ENCODE measurements around the gene NRXN2. TPM values are rescaled to one million over a fixed set of nuclear protein-coding genes. Genes with fewer than 3 reads are reported as not detected.

The NRXN2 gene
- total RNA-seq, 4 donors from 2014 or later = 0.21 to 0.72 (median 0.64) TPM; not detected in 1

- no peaks in the 10 kb centered on the region for H3K36me3 ChIP-seq
- H3K9me3 ChIP-seq = peaks cover 6% of the 10 kb centered on the region
- H3K4me1 ChIP-seq = no peaks in the 10 kb centered on the region
- no peak overlapping the region for H3K4me3 ChIP-seq
- 74% methylated on average over 15 of the region's 32 CpGs for WGBS
- H3K27ac ChIP-seq = no peak overlapping the region
- peaks cover 7% of the 10 kb centered on the region for H3K27me3 ChIP-seq
- TF ChIP-seq POLR2AphosphoS5 (IDR thresholded peaks at IDR 0.05) = no peak
- TF ChIP-seq POLR2A (IDR thresholded peaks at IDR 0.05) = no peak
- no peak for TF ChIP-seq CTCF (IDR thresholded peaks at IDR 0.05)
- TF ChIP-seq EP300 (IDR thresholded peaks at IDR 0.05) = no peak
- DNase-seq (ENCODE audit: low spot score in 2 of 2) = no peak
Measured at GRCh38 chr11:64593156-64594105, 129.6 kb downstream of the NRXN2 start.

GRCh38 chr11:64592656-64593055, 130.3 kb downstream of the NRXN2 start:
- 97% methylated on average over 5 of the region's 9 CpGs for WGBS
- DNase-seq (ENCODE audit: low spot score in 2 of 2) = no peak
- no peak for TF ChIP-seq CTCF (IDR thresholded peaks at IDR 0.05)
- TF ChIP-seq POLR2A (IDR thresholded peaks at IDR 0.05) = no peak
- TF ChIP-seq EP300 (IDR thresholded peaks at IDR 0.05) = no peak
- no peak for TF ChIP-seq POLR2AphosphoS5 (IDR thresholded peaks at IDR 0.05)
- H3K27me3 ChIP-seq = peaks cover 7% of the 10 kb centered on the region
- no peaks in the 10 kb centered on the region for H3K36me3 ChIP-seq
- peaks cover 6% of the 10 kb centered on the region for H3K9me3 ChIP-seq
- H3K4me1 ChIP-seq = no peaks in the 10 kb centered on the region
- no peak overlapping the region for H3K4me3 ChIP-seq
- H3K27ac ChIP-seq = no peak overlapping the region

GRCh38 chr11:64592234-64592615, 130.8 kb downstream of the NRXN2 start:
- peaks cover 6% of the 10 kb centered on the region for H3K9me3 ChIP-seq
- WGBS = 90% methylated on average over 3 of the region's 3 CpGs
- DNase-seq (ENCODE audit: low spot score in 2 of 2) = no peak
- peaks cover 7% of the 10 kb centered on the region for H3K27me3 ChIP-seq
- no peak overlapping the region for H3K27ac ChIP-seq
- H3K4me1 ChIP-seq = no peaks in the 10 kb centered on the region
- no peaks in the 10 kb centered on the region for H3K36me3 ChIP-seq
- no peak for TF ChIP-seq POLR2A (IDR thresholded peaks at IDR 0.05)
- no peak overlapping the region for H3K4me3 ChIP-seq

DNA sequence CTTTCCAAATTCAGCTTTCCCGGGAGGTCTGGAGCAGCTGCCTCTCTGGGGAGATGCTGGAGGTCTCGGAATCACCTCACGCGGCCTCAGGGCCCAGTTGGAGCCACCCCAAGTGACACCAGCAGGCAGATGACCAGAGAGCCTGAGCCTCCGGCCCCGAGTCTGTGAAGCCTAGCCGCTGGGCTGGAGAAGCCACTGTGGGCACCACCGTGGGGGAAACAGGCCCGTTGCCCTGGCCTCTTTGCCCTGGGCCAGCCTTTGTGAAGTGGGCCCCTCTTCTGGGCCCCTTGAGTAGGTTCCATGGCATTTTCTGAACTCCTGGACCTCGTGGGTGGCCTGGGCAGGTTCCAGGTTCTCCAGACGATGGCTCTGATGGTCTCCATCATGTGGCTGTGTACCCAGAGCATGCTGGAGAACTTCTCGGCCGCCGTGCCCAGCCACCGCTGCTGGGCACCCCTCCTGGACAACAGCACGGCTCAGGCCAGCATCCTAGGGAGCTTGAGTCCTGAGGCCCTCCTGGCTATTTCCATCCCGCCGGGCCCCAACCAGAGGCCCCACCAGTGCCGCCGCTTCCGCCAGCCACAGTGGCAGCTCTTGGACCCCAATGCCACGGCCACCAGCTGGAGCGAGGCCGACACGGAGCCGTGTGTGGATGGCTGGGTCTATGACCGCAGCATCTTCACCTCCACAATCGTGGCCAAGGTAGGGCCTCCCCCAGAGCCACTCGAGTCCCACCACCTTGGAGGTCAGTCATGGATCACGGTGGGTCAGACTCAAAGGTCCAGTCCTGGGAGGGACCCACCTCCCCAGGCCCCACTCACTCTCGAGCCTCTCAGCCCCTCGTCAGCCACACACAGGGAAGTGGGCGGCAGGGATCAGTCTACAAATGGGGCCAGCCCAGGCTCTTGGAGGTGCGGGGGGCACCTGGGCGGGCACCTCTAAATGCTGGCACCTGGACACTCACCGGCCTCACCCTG, 131.5 kb downstream of the NRXN2 start:
- Histone ChIP-seq H3K4me1 (no peaks in the 10 kb centered on the region), H3K36me3 (no peaks in the 10 kb centered on the region), H3K9me3 (peaks cover 6% of the 10 kb centered on the region), H3K27ac (no peak overlapping the region), H3K4me3 (no peak overlapping the region), H3K27me3 (peaks cover 7% of the 10 kb centered on the region)
- DNase-seq (ENCODE audit: low spot score in 2 of 2) = peak in 1 of 2 donors; percentile 50
- 85% methylated on average over 21 of the region's 36 CpGs for WGBS
- TF ChIP-seq POLR2AphosphoS5 (IDR thresholded peaks at IDR 0.05) = no peak
- no peak for TF ChIP-seq EP300 (IDR thresholded peaks at IDR 0.05)
- no peak for TF ChIP-seq CTCF (IDR thresholded peaks at IDR 0.05)
- TF ChIP-seq POLR2A (IDR thresholded peaks at IDR 0.05) = no peak

- Histone ChIP-seq H3K4me1 (no peaks in the 10 kb centered on the region), H3K27ac (no peak within 1 kb of the TSS), H3K9me3 (peaks cover 6% of the 10 kb centered on the region), H3K4me3 (no peak within 1 kb of the TSS), H3K36me3 (no peaks in the 10 kb centered on the region), H3K27me3 (peaks cover 7% of the 10 kb centered on the region)
- WGBS = 77% methylated on average over 10 of the region's 14 CpGs
- no peak for TF ChIP-seq POLR2AphosphoS5 (IDR thresholded peaks at IDR 0.05)
- TF ChIP-seq POLR2A (IDR thresholded peaks at IDR 0.05) = no peak
- TF ChIP-seq EP300 (IDR thresholded peaks at IDR 0.05) = no peak
- TF ChIP-seq CTCF (IDR thresholded peaks at IDR 0.05) = no peak
- DNase-seq (ENCODE audit: low spot score in 2 of 2) = peak in 1 of 2 donors; percentile 34
Measured at GRCh38 chr11:64590763-64591221, 132.2 kb downstream of the NRXN2 start, which contains the start of gene SLC22A12. Gene SLC22A12 (plus strand): TSS chr11:64591220. CDS start chr11:64591557, 337 bp downstream.
